Measurements from ENCODE around the gene KCND3.

The KCND3 gene

GRCh38 chr1:111943066-111943465 lies 46.4 kb downstream of the KCND3 start:
- H3K27me3 ChIP-seq (ENCODE audit: insufficient read depth, low read length) = 0 out of 2 replicates have a peak, but pooled peaks cover 5% of the 10 kb centered on the region
- no peak overlapping the region for H3K9ac ChIP-seq (ENCODE audit: low read length)
- no peaks in the 10 kb centered on the region for H3K36me3 ChIP-seq (ENCODE audit: insufficient read depth, low read length)
- H3K4me2 ChIP-seq (ENCODE audit: low read length) = no peak overlapping the region
- no peaks in the 10 kb centered on the region for H3K79me2 ChIP-seq (ENCODE audit: insufficient read depth, low read length)
- no peaks in the 10 kb centered on the region for H4K20me1 ChIP-seq (ENCODE audit: insufficient read depth, low read length)
- no peaks in the 10 kb centered on the region for H3F3A ChIP-seq (ENCODE audit: insufficient read depth, low read length)
- H3K9me3 ChIP-seq (ENCODE audit: low read length) = no peaks in the 10 kb centered on the region
- no peaks in the 10 kb centered on the region for H3K9me2 ChIP-seq (ENCODE audit: low read depth, low read length)
- H2AFZ ChIP-seq (ENCODE audit: low read length) = no peak overlapping the region
- TF ChIP-seq CTCF (IDR thresholded peaks at IDR 0.05; ENCODE audit: low read length) = no peak
- no peak overlapping the region for H3K27ac ChIP-seq (ENCODE audit: low read depth, low read length, poor library complexity, severe bottlenecking)
- no peaks in the 10 kb centered on the region for H3K4me1 ChIP-seq (ENCODE audit: insufficient read depth, low read length, severe bottlenecking)
- no peak overlapping the region for H3K4me3 ChIP-seq (ENCODE audit: low read depth, low read length, poor library complexity, severe bottlenecking)

GRCh38 chr1:111938536-111938935 lies 50.9 kb downstream of the KCND3 start:
- TF ChIP-seq CTCF (IDR thresholded peaks at IDR 0.05; ENCODE audit: low read length) (no peak), EZH2 (IDR thresholded peaks at IDR 0.05; ENCODE audit: borderline replicate concordance, low read length) (no peak)
- no peaks in the 10 kb centered on the region for H3K36me3 ChIP-seq (ENCODE audit: insufficient read depth, low read length)

GRCh38 chr1:111938123-111938522 lies 51.3 kb downstream of the KCND3 start:
- 0 out of 2 replicates have a peak, but pooled peaks cover 5% of the 10 kb centered on the region for H3K27me3 ChIP-seq (ENCODE audit: insufficient read depth, low read length)
- H3K36me3 ChIP-seq (ENCODE audit: insufficient read depth, low read length) = no peaks in the 10 kb centered on the region
- H3K4me3 ChIP-seq (ENCODE audit: low read depth, low read length, poor library complexity, severe bottlenecking) = no peak overlapping the region
- H3K79me2 ChIP-seq (ENCODE audit: insufficient read depth, low read length) = no peaks in the 10 kb centered on the region
- H3K9me2 ChIP-seq (ENCODE audit: low read depth, low read length) = no peaks in the 10 kb centered on the region
- TF ChIP-seq CTCF (IDR thresholded peaks at IDR 0.05; ENCODE audit: low read length) = no peak
- TF ChIP-seq EZH2 (IDR thresholded peaks at IDR 0.05; ENCODE audit: borderline replicate concordance, low read length) = no peak
- H3K4me1 ChIP-seq (ENCODE audit: insufficient read depth, low read length, severe bottlenecking) = no peaks in the 10 kb centered on the region
- no peak overlapping the region for H3K9ac ChIP-seq (ENCODE audit: low read length)
- H3K27ac ChIP-seq (ENCODE audit: low read depth, low read length, poor library complexity, severe bottlenecking) = no peak overlapping the region
- H3K9me3 ChIP-seq (ENCODE audit: low read length) = no peaks in the 10 kb centered on the region
- H4K20me1 ChIP-seq (ENCODE audit: insufficient read depth, low read length) = no peaks in the 10 kb centered on the region
- H2AFZ ChIP-seq (ENCODE audit: low read length) = no peak overlapping the region
- H3F3A ChIP-seq (ENCODE audit: insufficient read depth, low read length) = no peaks in the 10 kb centered on the region
- H3K4me2 ChIP-seq (ENCODE audit: low read length) = no peak overlapping the region

More at GRCh38 chr1:111938536-111938935, 50.9 kb downstream of the KCND3 start:
- Histone ChIP-seq H3K9me2 (ENCODE audit: low read depth, low read length) (no peaks in the 10 kb centered on the region), H3K27me3 (ENCODE audit: insufficient read depth, low read length) (0 out of 2 replicates have a peak, but pooled peaks cover 5% of the 10 kb centered on the region), H3K4me3 (ENCODE audit: low read depth, low read length, poor library complexity, severe bottlenecking) (no peak overlapping the region), H3K79me2 (ENCODE audit: insufficient read depth, low read length) (no peaks in the 10 kb centered on the region), H3K27ac (ENCODE audit: low read depth, low read length, poor library complexity, severe bottlenecking) (no peak overlapping the region), H3K9ac (ENCODE audit: low read length) (no peak overlapping the region), H3K4me2 (ENCODE audit: low read length) (no peak overlapping the region), H4K20me1 (ENCODE audit: insufficient read depth, low read length) (no peaks in the 10 kb centered on the region), H3K9me3 (ENCODE audit: low read length) (no peaks in the 10 kb centered on the region), H3K4me1 (ENCODE audit: insufficient read depth, low read length, severe bottlenecking) (no peaks in the 10 kb centered on the region), H2AFZ (ENCODE audit: low read length) (no peak overlapping the region), H3F3A (ENCODE audit: insufficient read depth, low read length) (no peaks in the 10 kb centered on the region)
